Coronary artery (tissue), 2 donors: ENCODE results near the gene FIGNL2.

ENCODE experiments used
- DNase-seq: peaks from one replicate; pipeline ENCODE4 v3.0.0-alpha.2; 2017; ENCODE audit warnings: low spot score
- H3K27ac ChIP-seq, 2 donors: fragments of 200-600 bp; sonication (generic); one replicate each; pipeline ENCODE4 v1.5.1; 2016 to 2019
- H3K4me3 ChIP-seq: fragments of 200-600 bp; sonication (generic); 2 replicates; pipeline ENCODE4 v1.5.1; 2016; ENCODE audit warnings: mild to moderate bottlenecking, moderate library complexity
- CTCF ChIP-seq: fragments of 200-600 bp; sonication (generic); IDR thresholded peaks from one replicate; pipeline ENCODE4 v1.5.1; 2019; ENCODE audit warnings: antibody characterized with exemption

FIGNL2 gene

DNA sequence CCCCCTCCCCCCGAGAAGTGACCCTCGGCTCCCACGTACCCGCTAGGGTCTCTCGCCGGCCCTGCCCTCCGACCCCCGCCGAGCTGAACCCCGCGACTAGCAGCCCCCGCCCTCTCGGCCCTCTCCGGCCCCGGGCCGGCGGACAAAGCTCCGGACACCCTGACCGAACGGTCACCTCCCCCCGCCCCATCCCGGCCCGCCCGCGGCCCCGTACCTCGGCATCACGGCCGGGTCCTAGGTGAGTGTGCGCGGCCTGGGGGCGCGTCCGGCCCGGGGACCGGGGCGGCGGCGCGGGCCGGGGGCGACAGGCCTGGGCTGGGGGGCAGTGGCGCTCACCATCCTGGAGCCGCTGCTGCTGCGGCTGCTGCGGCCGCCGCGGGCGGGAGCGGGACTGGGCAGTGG, at the start of gene FIGNL2:
Gene FIGNL2, minus strand, starts transcription at position 393 of the 402 bp plus-strand sequence. CDS start 26,305 bp downstream, outside the sequence.
- peak within 1 kb of the TSS; percentile 16 to 86 for H3K27ac ChIP-seq
- DNase-seq = no peak
- H3K4me3 ChIP-seq = peak within 1 kb of the TSS; percentile 73
- no peak for TF ChIP-seq CTCF

DNA sequence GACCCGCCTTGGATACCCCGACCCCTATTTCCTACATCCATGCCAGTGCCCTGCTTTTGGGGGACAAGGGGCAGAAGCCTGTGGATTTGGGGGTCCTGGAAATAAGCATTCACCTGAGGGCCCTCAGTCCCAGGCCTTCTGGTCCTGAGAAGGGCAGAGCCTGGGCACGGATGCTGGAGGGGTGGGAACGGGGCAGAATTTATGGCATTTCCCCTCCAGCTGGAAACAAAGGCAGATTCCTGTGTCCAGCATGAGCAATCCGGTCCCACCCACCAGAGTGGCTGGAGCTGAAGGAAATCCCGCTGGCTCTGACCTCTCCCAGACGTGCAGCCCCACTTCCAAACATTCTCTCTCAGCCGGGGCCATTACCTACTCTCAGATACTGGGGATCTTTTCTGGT, 48.7 kb upstream of the FIGNL2 start:
- TF ChIP-seq CTCF = no peak
- no peak overlapping the region for H3K4me3 ChIP-seq
- DNase-seq = peak; percentile 66
- H3K27ac ChIP-seq = peak overlapping the region in 1 of 2 donors; percentile 52

DNA sequence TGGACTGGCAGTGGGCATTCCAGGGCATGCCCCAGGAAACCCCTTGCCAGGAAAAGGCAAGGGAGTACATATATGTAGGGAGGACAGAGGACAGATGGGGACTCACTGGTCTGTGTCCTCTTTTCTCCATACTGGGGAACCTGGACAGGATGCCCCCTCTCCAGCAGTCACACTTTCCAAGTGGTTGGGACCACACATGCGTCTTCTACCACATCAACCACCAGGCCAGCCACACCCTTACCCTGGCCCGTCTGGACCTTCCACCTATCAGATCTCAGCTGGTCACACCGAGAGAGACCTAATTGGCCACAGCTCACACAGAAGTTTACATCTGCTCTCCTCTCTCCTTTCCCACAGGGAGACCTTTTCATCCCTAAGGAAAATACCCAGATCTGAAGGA, 47.7 kb upstream of the FIGNL2 start:
- TF ChIP-seq CTCF = no peak
- peak overlapping the region in 1 of 2 donors; percentile 5 for H3K27ac ChIP-seq

DNA sequence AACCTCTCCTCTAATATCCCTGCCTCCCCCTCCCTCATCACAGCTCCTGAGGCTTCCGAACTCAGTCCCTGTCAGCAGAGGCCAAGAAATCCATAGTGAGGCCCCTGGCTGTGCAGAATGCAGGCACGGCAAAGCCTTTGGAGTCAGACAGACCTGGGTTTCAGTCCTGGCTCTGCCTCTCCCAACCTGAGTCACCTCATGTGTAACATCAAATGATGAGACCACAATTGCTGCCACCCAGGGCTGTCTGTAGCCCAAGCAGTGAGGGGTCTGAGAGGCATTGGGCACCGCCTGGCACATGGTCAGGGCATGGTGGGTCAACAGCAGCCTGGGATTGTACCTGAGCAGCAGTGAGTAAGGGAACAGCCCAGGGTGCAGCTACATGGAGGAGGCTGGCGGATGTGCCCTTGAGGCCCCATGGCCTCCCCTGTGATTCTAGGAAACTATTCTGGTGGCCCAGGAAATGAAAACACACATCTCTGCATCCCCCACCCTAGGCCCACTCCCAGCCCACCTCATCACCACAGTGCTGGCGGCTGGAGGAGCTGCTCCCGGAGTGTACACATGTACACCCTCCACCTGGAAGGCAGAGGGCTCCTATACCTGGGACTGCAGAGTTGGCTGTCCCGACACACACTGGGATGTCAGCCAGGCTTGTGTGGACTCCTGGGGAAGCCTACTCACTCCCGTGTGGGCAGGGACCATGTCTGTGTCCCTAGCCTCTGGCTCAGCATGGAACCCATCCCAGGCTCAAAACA, 47.0 kb upstream of the FIGNL2 start:
- Histone ChIP-seq H3K4me3 (no peak overlapping the region), H3K27ac (peak overlapping the region in 1 of 2 donors; percentile 5)
- no peak for TF ChIP-seq CTCF
- DNase-seq = peak; percentile 62

More for the DNA sequence above, 47.7 kb upstream of the FIGNL2 start:
- DNase-seq = peak; percentile 52
- no peak overlapping the region for H3K4me3 ChIP-seq

DNA sequence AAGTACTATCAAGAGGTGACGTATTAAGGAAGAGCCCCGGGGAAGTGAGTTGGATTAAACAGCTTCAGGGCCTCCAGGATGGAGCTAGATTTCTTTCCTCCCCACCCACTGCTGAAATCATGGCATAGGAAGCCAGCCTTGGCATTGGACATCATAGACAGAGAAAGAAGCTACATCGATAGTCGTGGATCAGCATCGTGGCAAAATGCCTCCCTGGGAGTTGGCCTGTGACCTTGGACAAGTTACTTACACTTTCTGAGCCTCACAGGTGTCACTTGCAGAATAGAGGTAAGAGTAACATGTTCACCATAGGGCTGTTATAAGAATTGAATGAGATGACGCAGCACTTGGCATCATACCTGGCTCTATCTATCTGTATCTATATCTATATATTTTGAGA, 45.3 kb upstream of the FIGNL2 start:
- Histone ChIP-seq H3K4me3 (no peak overlapping the region), H3K27ac (no peak overlapping the region)
- TF ChIP-seq CTCF = no peak
- peak; percentile 53 for DNase-seq

- no peak for DNase-seq
- TF ChIP-seq CTCF = no peak
- H3K27ac ChIP-seq = no peak overlapping the region
- no peak overlapping the region for H3K4me3 ChIP-seq
These were observed 43.3 kb upstream of the FIGNL2 start for GRCh38 chr12:51891843-51892242.

DNA sequence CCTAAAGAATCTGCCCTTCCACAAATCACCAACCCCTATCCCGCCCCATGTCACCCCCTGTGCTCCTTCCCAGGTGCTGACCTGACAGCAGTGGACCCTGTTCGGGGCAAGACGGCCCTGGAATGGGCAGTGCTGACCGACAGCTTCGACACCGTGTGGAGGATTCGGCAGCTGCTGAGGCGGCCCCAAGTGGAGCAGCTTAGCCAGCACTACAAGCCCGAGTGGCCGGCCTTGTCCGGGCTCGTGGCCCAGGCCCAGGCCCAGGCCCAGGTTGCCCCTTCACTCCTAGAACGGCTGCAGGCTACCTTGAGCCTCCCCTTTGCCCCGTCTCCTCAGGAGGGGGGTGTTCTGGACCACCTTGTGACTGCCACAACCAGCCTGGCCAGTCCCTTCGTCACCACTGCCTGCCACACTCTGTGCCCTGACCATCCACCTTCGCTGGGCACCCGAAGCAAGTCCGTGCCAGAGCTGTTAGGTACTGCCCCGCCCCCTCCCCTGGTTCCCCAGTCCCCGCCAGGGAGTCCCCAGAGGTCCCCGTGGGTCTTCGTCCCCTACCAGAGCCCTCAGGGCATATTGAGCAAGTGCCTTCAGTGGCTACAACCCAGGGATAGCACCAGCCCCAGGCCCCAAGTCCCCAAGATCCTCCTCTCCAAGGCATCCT, 42.1 kb upstream of the FIGNL2 start:
- DNase-seq = peak; percentile 65
- Histone ChIP-seq H3K4me3 (no peak overlapping the region), H3K27ac (no peak overlapping the region)
- TF ChIP-seq CTCF = no peak
